Measurements from ENCODE around the gene GNB1L.

- TF ChIP-seq, protein P1, sequence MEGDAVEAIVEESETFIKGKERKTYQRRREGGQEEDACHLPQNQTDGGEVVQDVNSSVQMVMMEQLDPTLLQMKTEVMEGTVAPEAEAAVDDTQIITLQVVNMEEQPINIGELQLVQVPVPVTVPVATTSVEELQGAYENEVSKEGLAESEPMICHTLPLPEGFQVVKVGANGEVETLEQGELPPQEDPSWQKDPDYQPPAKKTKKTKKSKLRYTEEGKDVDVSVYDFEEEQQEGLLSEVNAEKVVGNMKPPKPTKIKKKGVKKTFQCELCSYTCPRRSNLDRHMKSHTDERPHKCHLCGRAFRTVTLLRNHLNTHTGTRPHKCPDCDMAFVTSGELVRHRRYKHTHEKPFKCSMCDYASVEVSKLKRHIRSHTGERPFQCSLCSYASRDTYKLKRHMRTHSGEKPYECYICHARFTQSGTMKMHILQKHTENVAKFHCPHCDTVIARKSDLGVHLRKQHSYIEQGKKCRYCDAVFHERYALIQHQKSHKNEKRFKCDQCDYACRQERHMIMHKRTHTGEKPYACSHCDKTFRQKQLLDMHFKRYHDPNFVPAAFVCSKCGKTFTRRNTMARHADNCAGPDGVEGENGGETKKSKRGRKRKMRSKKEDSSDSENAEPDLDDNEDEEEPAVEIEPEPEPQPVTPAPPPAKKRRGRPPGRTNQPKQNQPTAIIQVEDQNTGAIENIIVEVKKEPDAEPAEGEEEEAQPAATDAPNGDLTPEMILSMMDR (IDR thresholded peaks at IDR 0.05), result no peak
- no peak for TF ChIP-seq POLR2A (IDR thresholded peaks at IDR 0.05)
Observed at GRCh38 chr22:19823191-19823901, 31.3 kb downstream of the GNB1L start.
